HG02798 (cell line): ENCODE measurements around the gene NIPAL3.

Experiments used
- ATAC-seq: cut with Tn5 transposase; IDR thresholded peaks from one replicate; pipeline ENCODE4 v1.9.1; 2021; ENCODE audit warnings: mild to moderate bottlenecking; ENCODE audit not compliant: unreplicated experiment, poor library complexity

The NIPAL3 gene

DNA sequence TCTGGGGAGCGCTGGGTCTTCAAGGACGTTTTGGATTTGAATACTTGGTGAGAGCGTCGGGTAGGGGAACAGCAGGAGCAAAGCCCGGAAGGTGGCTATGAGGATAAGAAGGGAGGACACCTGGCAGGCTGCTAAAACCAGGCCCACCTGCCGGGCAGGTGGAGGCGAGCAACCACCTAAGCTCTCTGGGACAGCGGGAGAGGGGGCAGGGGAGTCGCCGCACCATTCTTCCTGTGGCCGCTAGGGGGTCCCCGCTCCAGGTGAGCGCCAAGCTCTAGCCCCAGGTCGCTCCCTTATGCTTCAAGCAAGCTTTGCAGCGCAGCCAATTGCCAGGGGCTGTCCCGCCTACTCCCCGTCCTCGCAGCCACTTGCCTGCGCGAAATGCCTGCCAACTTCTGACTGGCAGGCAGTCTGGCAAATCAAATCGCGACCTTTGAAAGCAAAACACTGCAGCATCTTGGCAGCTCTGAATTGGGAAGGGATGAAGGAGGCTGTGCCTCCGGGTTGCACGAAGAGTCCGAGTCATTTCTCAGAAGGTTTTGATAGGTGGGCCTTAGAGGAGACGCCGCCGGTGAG is at the start of gene NIPAL3:
Gene NIPAL3, plus strand, starts transcription at position 469 of the 576 bp plus-strand sequence. CDS start 3,746 bp downstream, outside the sequence.
- ATAC-seq, result peak; percentile 96

DNA sequence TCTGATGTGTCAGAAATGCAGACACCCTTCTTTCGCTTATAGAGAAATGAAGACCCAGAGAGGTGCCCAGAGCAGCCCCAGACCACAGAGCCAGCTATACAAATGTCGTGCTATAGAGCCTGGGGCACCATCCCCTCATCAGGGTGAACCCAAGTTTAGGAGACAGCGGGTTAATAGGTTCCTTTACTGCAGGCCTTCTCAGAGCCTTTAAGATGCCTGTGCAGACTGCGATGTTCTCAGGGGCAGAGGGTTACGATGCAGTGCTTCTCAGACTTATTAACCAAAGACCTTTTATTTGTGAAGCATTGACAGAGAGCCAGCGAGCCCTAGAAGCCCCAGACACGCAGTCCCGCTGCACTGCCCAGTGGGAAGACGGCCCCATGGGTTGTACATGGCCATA is 48.9 kb upstream of the NIPAL3 start:
- ATAC-seq, result no peak

DNA sequence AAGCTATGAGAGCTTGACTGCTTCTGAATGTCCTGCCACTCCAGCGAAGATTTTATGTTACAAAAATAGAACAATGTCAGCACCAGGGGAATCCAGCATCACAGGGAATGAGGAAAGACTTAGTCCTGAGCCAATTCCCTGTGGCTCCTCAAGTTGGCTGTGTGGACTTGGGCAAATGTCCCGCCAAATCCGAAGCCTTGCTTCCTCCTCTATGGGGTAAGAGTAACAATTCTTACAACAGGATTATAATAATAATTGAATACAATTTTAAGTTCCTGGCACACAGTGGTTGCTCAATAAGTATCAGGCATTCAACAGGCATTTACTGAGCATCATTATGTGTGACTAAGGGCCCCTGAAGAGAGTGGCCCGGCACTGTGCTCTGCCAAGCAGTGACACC is 46.4 kb upstream of the NIPAL3 start:
- ATAC-seq, result no peak

DNA sequence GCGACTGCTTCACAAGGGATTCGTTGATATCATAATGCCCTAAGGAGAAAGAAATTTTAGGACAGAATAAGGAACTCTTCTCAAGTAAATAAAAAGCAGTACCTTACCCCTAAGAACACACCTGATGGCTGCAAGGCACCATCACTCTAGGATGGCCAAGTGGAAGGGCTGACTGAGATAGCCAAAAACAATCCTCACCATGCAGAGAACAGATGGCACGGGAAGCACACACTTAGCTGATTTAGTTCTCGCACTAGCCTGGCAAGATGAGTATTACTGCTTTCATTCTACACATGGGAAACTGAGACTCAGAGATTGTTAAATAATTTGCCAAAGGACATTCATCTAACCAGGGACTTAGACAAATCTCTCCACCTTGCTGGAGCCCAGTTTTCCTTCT is 45.8 kb upstream of the NIPAL3 start:
- ATAC-seq, result no peak

DNA sequence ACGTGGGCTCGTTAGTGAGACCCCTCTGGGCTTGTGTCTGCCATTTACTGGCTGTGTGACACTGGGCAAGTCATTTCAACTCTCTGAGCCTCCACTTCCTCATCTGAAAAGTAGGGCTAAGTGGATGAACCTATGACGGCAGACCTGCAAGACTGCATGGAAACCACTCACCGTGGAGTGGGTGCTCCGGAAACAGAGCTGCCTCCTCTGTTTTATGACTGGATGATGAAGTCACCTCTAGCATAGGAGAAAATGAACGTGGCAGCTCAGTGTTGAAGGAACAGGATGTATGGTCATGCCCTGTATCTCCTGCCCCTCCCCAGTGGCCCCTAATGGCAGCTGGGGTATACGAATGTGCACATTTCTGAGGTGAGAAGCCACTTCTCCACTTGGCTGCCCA is 42.6 kb upstream of the NIPAL3 start:
- ATAC-seq, result no peak

DNA sequence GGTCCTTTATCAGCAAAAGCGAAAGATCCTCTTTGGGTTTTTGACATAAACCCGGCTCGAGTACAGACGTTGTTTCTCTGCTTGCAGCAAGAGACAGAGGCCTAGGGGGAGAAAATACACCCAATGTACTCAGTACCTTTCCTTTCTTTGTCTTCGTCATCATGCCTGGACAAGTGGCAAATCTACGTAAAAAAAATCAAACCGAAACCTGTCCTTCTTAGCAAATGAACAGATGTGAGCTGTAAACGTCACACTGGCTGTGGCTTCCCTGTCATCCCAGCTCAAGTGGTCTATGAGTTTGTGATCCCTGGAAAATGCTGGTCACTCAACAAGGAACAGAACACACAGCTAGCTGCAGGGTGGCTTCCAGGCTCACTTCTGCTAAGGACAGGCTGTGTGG is 41.9 kb upstream of the NIPAL3 start:
- no peak for ATAC-seq

DNA sequence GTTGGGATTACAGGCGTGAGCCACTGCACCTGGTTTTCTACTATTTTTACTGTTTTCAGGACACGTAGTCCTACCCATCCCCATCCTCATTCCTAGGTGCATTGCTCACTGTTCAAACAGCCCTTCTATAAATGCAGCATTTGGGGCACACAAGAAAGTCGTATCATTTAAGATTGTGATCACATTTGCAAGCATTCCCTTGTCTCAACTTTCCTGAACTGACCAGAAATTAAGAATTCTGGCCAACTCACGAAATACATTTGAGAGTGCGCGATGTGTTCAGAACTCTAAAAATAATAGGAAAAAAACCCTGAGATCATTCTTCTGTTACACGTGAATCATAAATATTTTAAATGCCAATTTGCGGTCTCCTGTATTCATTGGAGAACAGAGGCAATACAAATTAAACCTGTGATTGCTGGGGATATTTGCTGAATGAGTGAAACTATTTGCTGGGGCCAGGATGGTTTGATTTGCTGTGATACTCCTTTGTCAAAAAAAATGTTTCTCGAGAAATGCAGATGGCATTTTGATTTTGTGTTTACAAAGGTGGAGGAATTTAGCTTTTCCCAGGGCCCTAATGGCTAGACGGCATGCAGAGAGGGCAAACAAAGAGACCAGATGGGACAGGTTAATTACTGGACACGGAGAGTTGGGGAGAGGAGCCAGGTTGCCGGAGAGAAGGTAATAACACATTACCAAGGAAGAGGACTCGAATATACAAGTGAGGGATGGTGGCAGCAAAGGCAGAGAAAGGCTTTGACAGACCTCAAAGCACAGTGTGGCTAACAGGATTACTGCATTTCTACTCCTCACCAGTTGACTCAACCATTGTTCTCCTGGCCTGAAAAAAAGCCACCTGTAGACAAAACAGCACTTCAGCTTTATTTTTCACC is 40.5 kb upstream of the NIPAL3 start:
- no peak for ATAC-seq

DNA sequence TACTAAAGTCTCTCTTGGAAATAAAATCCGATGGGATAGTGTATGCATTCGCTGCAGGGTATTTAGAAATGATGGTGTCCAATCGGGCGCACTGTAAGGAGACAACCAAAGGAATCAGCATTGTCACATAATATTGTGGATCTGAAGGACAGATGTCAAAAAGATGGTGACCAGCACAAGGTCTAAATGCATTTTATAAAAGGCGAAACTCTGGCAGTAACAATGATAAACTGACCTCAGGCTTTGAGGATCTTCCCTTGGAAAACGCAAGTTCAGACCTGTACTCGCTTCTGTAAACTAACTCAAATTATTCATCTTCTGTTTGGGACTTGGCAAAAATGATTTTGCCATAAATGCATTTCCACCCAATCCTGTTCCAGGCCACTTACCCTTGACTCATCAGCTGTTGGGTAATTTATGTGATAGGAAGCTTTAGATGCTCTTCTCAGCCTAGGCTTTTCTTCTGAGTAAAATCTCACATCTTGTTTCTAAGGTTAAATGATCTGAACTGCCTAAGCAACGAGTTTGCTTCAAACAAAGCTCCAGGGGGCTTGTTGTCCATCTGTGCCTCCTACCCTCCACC is 35.8 kb upstream of the NIPAL3 start:
- ATAC-seq, result no peak

DNA sequence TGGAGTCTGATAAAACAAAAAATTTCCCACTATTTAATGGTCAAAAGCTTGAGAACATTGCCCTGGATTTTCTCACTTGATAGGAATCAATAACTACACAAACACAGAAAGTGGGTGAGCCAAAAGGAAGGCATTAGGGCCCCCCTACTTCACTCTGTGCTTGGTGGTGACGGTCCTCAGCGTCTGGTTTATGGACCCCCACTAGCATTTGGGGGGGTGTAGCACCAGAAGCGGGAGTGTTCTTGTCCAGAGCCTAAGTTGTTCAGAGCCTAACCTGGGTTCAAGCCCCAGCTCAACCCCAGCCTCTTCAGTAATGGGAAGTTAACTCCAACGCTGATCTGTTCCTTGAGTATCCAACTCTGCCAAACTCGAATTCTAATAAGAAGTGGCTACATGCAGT is 35.1 kb upstream of the NIPAL3 start:
- ATAC-seq, result no peak

DNA sequence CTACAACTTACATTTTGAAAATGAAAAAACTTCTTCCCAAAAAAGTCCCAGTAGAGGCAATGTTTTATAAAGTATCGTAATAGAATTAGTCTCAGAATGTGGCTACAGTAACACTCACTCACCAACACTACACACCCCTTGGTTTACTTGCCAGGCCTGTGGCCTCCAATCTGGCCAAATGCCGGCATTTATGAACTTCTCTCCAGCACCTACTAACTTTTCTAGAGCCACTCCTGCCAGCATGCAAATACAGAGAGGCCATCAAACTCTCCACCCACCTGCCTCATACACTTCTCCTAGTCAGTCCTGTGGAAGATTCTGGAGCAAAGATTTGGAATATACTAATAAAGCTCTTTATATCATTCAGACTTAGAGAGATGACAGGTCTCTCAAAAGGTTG is 34.3 kb upstream of the NIPAL3 start:
- ATAC-seq, result no peak

DNA sequence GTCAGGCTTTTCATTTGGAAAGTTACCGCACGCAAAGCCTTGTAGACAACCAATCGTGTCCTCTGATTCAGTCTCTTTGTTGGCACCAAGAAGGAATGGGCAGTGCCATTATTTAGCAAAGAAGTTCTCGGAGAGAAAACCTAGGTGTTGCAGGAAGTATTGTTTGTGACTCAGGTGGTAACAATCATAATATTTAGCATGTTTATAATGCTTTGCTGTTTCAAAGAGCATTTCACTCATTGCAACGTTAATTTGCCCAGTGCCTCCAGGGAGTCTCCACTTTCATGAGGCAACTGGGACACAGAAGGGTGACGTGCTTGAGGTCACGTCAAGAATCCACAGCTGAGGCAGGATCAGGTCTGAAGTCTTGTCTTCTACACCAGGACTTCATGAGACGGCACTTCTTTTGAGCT is 33.4 kb upstream of the NIPAL3 start:
- no peak for ATAC-seq

DNA sequence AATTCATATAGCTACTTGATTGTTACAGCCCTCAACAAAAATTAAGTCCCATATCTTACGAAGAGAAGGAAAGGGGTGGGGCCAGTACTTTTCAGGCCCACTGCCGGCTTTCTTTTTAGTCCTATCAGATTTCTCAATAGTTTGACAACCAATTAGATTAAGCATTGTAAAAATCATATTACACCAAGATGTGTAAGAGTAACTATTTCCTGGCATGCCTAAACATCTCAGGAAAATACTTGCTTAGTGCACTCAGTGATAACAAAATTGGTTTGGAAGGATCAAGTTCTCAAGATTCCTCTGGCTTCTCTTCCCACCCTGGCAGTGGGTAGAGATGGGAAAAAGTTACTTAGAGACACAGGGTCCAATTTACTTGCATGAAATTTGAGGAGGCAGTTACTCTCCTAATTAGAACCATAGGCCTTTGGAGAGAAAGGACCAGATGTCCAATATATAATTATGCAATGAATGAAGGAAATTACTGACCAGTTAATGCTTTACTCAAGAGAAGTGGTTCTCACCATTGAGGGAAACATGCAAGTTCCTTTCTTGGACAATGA is 32.1 kb upstream of the NIPAL3 start:
- ATAC-seq, result no peak

DNA sequence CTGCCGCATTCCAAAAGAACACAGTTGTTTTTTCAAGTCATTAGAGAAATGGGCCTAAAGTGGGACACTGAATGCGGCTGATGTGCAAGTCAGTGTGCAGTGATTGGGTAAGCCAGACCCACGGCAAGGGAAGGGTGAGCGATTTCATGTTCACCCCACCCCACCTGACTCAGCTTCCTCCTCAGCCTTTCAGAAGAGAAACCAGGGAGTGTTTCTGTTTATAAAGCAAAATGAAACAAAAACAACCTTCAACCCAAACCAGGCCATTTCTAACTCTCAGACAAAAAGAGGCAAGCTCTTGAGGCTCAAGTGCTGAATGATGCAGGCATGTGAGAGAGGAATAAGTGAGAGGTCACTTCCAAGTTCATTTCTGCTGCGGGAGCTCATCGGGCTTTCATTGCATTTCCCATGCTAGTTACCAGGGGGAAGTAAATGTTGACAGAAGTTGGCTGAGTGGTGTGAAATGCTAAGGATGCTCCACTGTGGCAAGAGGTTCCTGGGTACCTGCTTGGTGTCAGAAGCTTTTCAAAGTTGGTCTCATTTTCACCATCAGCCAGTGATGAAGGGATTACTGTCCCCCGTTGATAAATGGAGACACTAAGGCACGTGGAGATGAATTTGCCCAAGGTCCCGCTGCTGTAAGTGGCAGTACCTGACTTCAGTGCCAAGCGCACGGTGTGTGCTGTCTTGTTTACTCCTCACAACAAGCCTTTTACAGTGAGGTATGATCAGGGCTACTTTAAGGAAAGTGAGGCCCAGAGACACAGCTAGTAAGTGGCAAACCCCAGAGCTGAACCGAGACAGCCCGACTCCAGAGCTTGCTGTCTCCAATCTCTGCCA is 31.1 kb upstream of the NIPAL3 start:
- peak; percentile 69 for ATAC-seq

DNA sequence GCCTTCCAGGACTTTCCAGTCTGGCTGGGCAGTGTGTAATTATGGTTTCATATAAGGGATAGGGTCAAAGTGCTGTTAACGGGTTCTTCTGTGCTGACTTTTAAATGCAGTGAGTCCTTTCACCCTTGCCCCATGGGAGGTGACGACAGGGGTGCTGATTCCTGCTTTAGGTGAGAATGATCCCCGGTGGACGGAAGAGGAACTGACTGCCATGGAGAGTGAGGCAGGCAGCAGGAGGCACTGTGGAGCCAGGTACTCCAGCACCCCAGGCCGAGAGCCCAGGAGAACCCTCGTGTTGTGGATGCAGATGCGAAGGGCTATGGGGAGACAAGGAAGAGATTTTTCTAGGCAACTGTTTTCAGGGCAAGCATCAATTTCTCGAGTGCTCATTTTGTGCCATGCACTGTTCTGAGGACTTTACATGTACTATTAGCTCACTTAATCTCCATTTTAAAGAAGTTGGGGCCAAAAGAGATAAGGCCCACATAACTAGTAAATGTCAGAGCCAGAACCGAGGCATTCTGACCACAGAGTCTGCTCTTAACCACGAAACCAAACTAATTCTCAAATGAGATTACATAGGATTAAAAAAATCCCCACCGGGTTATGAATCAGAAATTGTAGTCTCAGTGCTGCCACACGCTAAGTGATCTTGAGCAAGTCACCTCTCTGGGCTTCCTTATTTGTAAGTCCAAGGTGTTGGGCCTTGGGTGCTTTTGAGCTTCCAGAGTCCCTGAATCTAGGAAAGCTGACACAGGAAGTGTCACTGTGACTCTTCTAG is 30.3 kb upstream of the NIPAL3 start:
- no peak for ATAC-seq

DNA sequence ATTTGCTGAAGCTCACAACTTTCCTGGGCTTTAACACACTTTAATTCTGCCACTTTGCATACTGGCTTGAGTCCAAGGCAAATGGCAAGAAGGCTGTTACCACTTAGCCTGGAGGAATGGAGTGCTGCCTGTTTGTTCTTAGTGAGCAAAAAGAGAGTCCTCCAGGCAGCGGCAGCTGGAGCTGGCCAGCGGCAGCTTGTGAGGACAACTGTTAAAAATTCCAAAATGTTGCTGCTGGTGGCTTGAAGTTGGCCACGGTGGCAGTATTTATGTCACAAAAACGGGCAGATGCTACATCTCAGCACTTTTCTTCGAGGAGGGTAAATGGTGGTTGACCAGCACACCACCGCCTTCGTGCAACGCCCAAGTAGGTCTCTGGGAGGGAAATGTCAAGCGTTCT is 29.4 kb upstream of the NIPAL3 start:
- no peak for ATAC-seq

DNA sequence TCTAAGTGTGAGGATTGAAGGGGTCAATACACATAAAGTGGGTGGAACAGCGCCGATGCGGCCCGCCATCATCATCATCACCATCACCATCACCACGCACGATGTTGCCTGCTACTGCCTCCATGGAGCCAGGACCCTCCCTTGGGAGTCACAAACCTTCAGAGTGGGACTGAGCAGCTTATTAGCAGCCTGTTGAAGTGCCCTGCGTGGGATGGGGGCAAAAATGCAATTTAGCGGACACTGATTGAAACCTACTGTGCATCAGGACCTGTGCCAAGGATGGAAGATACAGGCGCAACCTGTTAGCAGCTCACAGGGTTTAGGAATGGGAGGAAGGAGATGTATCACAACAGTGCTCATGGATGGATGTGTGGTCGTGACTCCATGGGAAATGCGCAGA is 28.7 kb upstream of the NIPAL3 start:
- no peak for ATAC-seq

DNA sequence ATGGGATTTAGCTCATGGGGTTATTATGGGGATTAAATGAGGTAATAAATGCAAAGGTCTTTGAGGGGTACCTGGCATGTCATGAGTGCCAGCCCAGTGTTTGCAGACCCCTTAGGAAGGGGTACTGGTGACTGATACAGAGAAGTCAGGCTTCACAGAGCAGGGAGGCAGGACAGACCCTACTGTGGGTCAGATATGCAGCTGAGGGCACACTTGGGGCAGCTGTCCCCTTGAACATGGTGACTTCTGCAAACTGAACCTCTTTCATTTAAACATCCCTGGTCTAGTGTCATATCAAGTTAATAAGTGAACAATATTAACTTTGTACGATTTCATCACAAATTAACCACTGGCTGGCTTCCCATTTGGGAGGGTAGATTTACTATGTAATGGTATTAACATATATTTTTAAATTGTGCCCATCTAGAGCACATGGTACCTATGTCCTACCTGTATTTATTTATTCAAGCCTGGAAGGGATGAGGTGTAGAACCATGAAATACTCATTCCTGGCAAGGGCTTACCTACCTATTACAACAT is 27.9 kb upstream of the NIPAL3 start:
- no peak for ATAC-seq

DNA sequence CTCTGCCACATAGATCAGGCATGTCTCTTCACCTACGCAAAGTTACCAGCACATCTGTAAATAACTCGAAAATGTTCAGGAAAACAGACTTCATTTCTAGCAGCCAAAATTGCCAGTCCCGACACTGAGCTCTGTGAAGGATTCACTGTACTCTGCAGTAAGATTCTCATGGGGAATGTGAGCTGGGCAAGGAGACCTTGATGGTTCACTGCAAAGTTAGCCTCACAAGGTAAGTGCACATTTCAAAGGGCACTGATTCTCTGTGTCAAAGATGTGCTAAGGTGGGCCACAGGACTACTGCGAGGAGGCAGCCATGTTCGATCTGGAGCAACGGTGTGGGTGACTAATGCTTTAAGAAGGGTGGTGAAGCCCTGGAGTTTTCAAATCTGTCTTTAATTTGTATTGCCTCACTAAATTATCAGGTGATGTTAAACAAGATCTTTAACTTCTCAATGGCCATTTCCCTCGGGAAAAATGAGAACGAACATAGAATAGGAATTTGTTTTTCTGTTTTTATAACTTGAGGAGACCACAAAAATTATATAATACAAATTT is 27.2 kb upstream of the NIPAL3 start:
- no peak for ATAC-seq

DNA sequence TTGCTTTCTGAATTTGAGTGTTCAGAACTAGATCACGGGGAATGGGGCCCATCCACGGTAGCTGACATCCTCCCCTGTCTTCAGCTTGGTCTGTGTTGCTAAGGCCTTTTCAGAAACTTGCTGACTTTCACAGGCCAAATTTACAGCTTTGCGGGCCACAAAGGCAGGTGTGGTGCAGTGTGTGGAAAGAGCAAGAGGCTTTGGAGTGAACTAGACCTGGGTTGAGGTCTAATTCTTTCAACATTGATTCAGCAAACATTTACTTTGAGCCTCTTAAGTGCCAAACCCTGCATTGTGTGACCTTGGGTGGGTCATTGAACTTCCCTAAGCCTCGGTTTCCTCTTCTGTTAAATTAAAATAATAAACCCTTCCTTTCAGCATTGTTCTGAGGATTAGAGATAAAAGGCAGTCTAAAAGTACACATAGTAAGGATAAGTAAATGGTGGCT is 26.3 kb upstream of the NIPAL3 start:
- no peak for ATAC-seq
